ENCODE measurements around the gene MUC3A.
"Not testable (repeated sequence)": the region's sequence is repeated elsewhere in the genome, so short reads cannot be mapped to it uniquely, and the experiment has no call there.

MUC3A gene

DNA sequence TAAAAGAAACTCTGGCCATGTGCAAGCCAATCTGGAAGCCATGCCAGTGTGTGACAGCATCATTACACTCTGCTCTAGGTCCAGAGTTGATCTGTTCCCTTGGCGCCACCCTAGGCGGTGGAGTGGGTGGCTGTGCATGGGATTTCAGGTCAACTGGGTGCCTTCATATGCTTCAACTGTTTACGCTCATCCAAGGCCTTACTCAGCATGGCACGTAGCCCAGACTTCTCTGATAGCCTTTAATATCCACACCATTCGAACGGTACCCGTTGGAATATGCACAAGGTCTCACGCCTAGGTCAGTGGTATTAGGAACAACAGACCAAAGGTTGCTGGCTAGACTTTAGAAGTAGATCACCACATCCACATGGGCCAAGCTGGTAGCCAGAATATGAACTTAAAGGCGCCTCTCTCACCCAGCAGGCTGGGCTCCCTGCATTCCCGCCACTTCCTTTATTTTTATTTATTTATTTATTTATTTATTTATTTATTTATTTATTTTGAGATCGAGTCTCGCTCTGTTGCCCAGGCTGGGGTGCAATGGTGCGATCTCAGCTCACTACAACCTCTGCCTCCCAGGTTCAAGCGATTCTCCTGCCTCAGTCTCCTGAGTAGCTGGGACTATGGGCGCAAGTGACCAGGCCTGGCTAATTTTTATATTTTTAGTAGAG is 35.0 kb upstream of the MUC3A start:
- TF ChIP-seq, protein P1, sequence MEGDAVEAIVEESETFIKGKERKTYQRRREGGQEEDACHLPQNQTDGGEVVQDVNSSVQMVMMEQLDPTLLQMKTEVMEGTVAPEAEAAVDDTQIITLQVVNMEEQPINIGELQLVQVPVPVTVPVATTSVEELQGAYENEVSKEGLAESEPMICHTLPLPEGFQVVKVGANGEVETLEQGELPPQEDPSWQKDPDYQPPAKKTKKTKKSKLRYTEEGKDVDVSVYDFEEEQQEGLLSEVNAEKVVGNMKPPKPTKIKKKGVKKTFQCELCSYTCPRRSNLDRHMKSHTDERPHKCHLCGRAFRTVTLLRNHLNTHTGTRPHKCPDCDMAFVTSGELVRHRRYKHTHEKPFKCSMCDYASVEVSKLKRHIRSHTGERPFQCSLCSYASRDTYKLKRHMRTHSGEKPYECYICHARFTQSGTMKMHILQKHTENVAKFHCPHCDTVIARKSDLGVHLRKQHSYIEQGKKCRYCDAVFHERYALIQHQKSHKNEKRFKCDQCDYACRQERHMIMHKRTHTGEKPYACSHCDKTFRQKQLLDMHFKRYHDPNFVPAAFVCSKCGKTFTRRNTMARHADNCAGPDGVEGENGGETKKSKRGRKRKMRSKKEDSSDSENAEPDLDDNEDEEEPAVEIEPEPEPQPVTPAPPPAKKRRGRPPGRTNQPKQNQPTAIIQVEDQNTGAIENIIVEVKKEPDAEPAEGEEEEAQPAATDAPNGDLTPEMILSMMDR (IDR thresholded peaks at IDR 0.05; ENCODE audit: low read depth, low read length, missing control alignments): no peak
- no peak overlapping the region for H3K4me3 ChIP-seq (replicated peaks; ENCODE audit: low read depth, low read length)
- no peak for DNase-seq (ENCODE audit: extremely low read depth, low read depth)

DNA sequence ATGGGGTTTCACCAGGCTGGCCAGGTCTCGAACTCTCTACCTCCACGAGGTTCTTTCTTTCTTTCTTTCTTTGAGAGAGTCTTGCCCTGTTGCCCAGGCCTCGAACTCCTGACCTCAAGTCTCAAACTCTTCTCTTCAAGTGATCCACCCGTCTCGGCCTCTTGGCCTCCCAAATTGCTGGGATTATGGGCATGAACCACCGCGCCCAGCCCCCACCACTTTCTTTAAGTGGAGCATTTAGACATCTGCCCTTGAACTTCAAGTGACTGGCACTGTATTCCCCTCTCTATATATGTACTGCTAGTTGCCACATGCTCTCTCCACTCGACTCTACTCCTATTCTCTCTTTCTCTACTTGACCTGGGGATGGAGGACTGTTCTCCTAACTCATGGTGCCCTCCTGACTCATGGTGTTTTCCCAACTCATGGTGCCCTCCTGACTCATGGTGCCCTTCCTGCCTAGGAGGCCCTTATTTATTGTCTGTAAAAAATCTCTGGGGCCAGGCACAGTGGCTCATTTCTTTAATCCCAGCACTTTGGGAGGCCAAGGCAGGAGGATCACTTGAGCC is 34.4 kb upstream of the MUC3A start:
- DNase-seq (ENCODE audit: extremely low read depth, low read depth): no peak
- TF ChIP-seq, protein P1 (IDR thresholded peaks at IDR 0.05; ENCODE audit: low read depth, low read length, missing control alignments): no peak
- H3K4me3 ChIP-seq (replicated peaks; ENCODE audit: low read depth, low read length): no peak overlapping the region

DNA sequence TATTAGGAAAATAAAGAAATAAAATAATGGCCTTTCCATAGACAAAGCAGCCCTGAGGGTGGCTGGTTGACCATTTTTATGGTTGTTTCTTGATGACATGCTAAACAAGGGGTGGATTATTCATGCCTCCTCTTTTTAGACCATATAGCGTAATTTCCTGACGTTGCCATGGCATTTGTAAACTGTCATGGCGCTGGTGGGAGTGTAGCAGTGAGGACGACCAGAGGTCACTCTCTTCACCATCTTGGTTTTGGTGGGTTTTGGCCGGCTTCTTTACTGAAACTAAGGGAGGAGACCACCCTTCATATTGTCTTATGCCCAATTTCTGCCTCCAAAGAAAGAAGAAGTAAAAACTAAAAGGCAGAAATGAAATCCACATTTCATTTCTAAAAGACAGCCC is 30.0 kb upstream of the MUC3A start:
- not testable (repeated sequence) for DNase-seq (ENCODE audit: extremely low read depth, low read depth); H3K4me3 ChIP-seq (replicated peaks; ENCODE audit: low read depth, low read length)

DNA sequence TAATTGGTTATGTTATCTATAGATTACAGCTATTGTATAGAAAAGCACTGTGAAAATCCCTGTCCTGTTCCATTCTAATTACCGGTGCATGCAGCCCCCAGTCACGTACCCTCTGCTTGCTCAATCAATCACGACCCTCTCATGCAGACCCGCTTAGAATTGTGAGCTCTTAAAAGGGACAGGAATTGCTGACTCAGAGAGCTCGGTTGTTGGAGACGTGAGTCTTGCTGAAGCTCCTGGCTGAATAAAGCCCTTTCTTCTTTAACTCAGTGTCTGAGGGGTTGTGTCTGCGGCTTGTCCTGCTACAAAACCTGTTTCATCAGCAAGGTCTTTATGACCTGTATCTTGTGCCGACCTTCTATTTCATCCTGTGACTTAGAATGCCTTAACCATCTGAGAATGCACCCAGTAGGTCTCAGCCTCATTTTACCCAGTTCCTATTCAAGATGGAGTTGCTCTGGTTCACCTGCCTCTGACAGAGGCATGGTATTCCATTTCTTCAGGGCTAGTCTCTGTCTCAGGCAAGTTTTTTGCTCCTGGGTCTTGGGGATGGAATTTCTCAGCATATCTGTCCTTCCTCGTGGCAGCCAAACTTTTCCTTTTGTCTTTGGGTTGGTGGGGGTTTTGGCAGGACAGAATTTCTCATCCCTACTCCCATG is 29.4 kb upstream of the MUC3A start:
- H3K4me3 ChIP-seq (replicated peaks; ENCODE audit: low read depth, low read length); DNase-seq (ENCODE audit: extremely low read depth, low read depth): not testable (repeated sequence)

DNA sequence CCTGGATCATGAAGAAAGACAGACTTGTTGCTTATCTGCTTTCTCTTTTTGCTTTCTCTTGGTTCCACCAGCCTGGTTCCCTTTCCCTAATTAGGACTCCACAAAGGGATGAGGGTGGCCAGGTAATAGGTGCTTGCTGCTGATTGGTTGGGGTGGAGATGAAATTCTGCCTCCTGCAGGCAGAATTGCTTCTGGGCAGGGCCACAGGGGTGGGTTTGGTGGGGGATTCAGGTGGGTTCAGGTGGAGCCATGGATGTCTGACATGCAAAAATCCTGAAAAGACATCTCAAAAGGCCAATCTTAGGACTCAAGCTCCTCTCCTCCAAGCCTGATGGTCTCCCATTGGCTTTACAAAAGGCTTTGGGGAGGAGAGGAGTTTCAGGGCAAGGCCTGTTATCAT is 28.3 kb upstream of the MUC3A start:
- TF ChIP-seq, protein P1 (IDR thresholded peaks at IDR 0.05; ENCODE audit: low read depth, low read length, missing control alignments): no peak
- H3K4me3 ChIP-seq (replicated peaks; ENCODE audit: low read depth, low read length): no peak overlapping the region
- DNase-seq (ENCODE audit: extremely low read depth, low read depth): no peak

DNA sequence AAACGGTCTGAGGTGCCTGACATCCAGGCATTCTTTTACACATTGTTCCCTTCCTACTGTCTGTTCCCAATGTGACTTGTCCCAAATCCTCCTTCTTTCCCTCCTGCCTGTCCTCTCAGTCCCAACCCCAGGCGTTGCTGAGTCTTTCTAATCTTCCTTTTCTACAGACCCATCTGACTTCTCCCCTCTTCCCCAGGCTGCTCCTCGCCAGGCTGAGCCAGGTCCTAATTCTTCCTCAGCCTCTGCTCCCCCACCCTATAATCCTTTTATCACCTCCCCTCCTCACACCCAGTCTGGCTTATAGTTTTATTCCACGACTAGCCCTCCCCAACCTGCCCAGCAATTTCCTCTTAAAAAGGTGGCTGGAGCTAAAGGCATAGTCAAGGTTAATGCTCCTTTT is 25.7 kb upstream of the MUC3A start:
- H3K4me3 ChIP-seq (replicated peaks; ENCODE audit: low read depth, low read length); DNase-seq (ENCODE audit: extremely low read depth, low read depth): not testable (repeated sequence)

DNA sequence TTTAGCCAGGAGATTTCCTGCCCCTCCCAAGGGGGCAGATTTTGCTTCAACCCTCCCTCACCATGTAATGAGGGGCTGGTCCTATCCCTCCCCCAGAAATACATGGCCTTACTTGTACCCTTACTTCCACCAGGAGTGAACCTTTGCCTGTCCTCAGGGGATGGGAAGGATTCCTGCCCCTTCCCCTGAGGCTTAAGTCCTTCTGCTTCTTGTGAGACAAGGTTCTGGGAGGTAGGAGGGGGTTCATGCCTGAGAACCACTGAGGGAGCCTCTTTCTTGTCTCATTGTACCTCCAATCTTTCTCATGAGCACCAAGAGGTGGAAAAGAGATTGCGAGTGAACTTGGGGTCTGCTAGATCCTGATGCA is 19.5 kb upstream of the MUC3A start:
- H3K4me3 ChIP-seq (replicated peaks; ENCODE audit: low read depth, low read length): no peak overlapping the region
- no peak for DNase-seq (ENCODE audit: extremely low read depth, low read depth)
- TF ChIP-seq, protein P1 (IDR thresholded peaks at IDR 0.05; ENCODE audit: low read depth, low read length, missing control alignments): no peak

DNA sequence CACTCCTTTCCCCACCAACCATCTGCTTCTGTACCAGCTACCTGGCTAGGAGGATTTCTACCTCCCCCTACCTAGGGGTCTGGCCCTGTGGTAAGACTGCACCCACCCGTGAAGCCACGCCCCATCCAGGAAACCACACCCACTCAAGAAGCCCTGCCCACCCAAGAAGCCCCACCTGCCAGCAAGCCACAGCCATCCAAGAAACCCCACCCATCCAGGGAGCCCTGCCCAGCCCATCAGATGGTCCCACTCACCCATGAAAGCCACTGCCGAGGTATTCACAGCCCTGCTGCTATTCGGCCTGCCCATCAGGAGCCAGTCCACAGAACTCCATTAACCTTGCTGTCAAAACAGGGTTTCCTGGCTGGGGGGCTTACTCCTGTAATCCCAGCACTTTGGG is 15.6 kb upstream of the MUC3A start:
- DNase-seq (ENCODE audit: extremely low read depth, low read depth): no peak
- TF ChIP-seq, protein P1 (IDR thresholded peaks at IDR 0.05; ENCODE audit: low read depth, low read length, missing control alignments): no peak
- H3K4me3 ChIP-seq (replicated peaks; ENCODE audit: low read depth, low read length): no peak overlapping the region

DNA sequence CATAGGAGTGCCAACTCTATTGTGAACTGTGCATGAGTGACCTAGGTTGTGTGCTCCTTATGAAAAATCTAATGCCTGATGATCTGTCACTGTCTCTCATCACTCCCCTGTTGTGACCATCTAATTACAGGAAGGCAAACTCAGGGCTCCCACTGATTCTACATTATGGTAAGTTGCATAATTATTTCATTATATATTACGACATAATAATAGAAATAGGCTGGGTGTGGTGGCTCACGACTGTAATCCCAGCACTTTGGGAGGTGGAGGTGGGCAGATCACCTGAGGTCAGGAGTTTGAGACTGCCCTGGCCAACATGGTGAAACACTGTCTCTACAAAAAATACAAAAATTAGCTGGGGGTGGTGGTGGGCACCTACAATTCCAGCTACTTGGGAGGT is 14.0 kb upstream of the MUC3A start:
- DNase-seq (ENCODE audit: extremely low read depth, low read depth); H3K4me3 ChIP-seq (replicated peaks; ENCODE audit: low read depth, low read length): not testable (repeated sequence)

DNA sequence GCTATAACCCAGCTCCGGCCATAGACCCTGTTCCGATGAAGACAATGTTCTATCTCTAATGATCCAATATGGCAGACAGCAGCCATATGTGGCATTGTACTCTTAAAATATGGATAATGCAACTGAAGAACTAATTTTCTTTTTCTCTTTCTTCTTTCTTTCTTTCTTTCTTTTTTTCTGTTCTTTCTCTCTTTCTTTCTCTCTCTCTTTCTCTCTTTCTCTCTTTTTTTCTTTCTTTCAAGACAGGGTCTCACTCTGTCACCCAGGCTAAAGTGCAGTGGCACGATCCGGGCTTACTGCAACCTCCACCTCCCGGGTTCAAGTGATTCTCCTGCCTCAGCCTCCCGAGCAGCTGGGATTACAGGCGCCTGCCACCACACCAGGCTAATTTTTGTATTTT is 13.2 kb upstream of the MUC3A start:
- DNase-seq (ENCODE audit: extremely low read depth, low read depth); H3K4me3 ChIP-seq (replicated peaks; ENCODE audit: low read depth, low read length): not testable (repeated sequence)
